SU-DHL-6 (cell line): ENCODE results near the gene MIPEP.
"Not testable (repeated sequence)": the region's sequence is repeated elsewhere in the genome, so short reads cannot be mapped to it uniquely, and the experiment has no call there.

Experiments
- H2AFZ ChIP-seq: fragments of 200-600 bp; sonication (generic); 2 replicates; pipeline ENCODE4 v1.6.1; 2014; ENCODE audit warnings: low read depth, mild to moderate bottlenecking, moderate library complexity, mixed read lengths, antibody characterized with exemption, low read length; ENCODE audit not compliant: severe bottlenecking
- H3F3A ChIP-seq: fragments of 200-600 bp; shearing (Covaris generic); 2 replicates; pipeline ENCODE4 v1.6.0; 2016; ENCODE audit warnings: antibody characterized with exemption, mild to moderate bottlenecking; ENCODE audit not compliant: insufficient read depth
- H3K27ac ChIP-seq: fragments of 200-600 bp; sonication (generic); 2 replicates; pipeline ENCODE4 v1.5.1; 2016; ENCODE audit warnings: low read depth, mild to moderate bottlenecking, low read length, moderate library complexity, mixed read lengths
- H3K27me3 ChIP-seq: fragments of 200-600 bp; sonication (generic), shearing (Covaris generic); 2 replicates; pipeline ENCODE4 v1.6.0; 2014; ENCODE audit warnings: mild to moderate bottlenecking, low read length
- H3K36me3 ChIP-seq: fragments of 200-600 bp; sonication (generic); 2 replicates; pipeline ENCODE4 v1.6.1; 2014; ENCODE audit warnings: mild to moderate bottlenecking, low read length, mixed read lengths
- H3K4me2 ChIP-seq: fragments of 300-600, 200-600 bp; shearing (Covaris generic), sonication (generic); 2 replicates; pipeline ENCODE4 v1.6.0; 2014; ENCODE audit warnings: low read length, low read depth, mild to moderate bottlenecking; ENCODE audit not compliant: poor library complexity, severe bottlenecking
- H3K4me3 ChIP-seq: fragments of 200-600 bp; sonication (generic); 2 replicates; pipeline ENCODE4 v1.5.1; 2014; ENCODE audit warnings: antibody characterized with exemption, low read length, mild to moderate bottlenecking, mixed read lengths; ENCODE audit not compliant: insufficient read depth, poor library complexity, severe bottlenecking
- H3K79me2 ChIP-seq: fragments of 200-600 bp; sonication (generic); 2 replicates; pipeline ENCODE4 v1.6.1; 2014; ENCODE audit warnings: mild to moderate bottlenecking, low read length, moderate library complexity; ENCODE audit not compliant: insufficient read depth
- H3K9ac ChIP-seq: fragments of 200-600 bp; sonication (generic); 2 replicates; pipeline ENCODE4 v1.7.0; 2014; ENCODE audit warnings: mild to moderate bottlenecking, low read length
- H3K9me2 ChIP-seq: fragments of 200-600 bp; sonication (generic); replicated peaks from 2 replicates; pipeline ENCODE4 v1.6.1; 2014; ENCODE audit warnings: low read length; ENCODE audit not compliant: insufficient read depth
- H3K9me3 ChIP-seq: fragments of 200-600 bp; sonication (generic); 2 replicates; pipeline ENCODE4 v1.6.1; 2014; ENCODE audit warnings: low read length, mixed read lengths; ENCODE audit not compliant: insufficient read depth
- H4K20me1 ChIP-seq: fragments of 200-600 bp; sonication (generic); 2 replicates; pipeline ENCODE4 v1.6.1; 2014; ENCODE audit warnings: low read depth, mild to moderate bottlenecking, antibody characterized with exemption, low read length, moderate library complexity, mixed read lengths
- EZH2phosphoT487 ChIP-seq: fragments of 200-600 bp; sonication (generic), shearing (Covaris generic); conservative IDR thresholded peaks from 2 replicates; pipeline ENCODE4 v1.6.1; 2018; ENCODE audit warnings: mild to moderate bottlenecking, antibody characterized with exemption, low read length, moderate library complexity, mixed read lengths
- TF ChIP-seq, protein P1 (sequence below): fragments of 200-600 bp; sonication (generic); IDR thresholded peaks from one replicate; pipeline ENCODE4 v1.5.1; 2017; ENCODE audit warnings: antibody characterized with exemption, mild to moderate bottlenecking, low read length, moderate library complexity; ENCODE audit not compliant: insufficient read depth, poor library complexity, severe bottlenecking

MIPEP gene

DNA sequence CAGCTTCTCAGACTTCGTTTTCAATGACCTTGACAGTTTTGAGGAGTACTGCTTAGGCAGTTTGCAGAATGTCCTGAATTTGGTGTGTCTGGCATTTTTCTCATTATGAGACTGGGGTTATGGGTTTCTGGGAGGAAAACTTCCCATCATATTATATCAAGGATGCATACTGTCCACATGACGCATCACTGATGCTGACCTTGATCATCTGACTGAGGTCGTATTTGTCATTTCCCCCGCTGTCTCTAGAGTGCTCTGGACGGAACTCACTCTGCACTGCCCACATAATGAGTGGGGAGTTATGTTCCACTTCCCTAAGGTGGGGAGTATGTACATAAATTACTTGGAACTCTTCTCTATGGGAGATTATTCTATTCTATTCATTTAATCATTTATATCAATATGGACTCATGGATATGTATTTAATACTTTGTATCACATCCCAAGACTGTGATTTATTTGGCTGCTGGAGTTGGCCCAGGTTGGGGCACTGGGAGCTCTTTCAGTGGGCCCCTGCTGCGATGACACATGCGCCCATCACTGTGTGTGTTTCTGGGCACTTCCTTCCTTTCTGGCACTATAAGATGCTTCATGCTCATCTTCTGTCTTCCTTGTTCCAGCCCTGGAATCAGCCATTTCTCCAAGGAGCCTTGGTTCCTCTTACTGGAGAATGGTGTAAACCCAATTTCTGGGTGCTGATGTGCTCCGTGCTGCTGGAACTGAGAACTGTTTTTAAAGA is 138.6 kb downstream of the MIPEP start:
- H3K27ac ChIP-seq, result no peak overlapping the region
- no peak overlapping the region for H2AFZ ChIP-seq
- no peak overlapping the region for H3K9ac ChIP-seq
- no peaks in the 10 kb centered on the region for H4K20me1 ChIP-seq
- H3K9me3 ChIP-seq, result no peaks in the 10 kb centered on the region
- H3K79me2 ChIP-seq, result no peaks in the 10 kb centered on the region
- no peak overlapping the region for H3K4me3 ChIP-seq
- TF ChIP-seq, protein P1, sequence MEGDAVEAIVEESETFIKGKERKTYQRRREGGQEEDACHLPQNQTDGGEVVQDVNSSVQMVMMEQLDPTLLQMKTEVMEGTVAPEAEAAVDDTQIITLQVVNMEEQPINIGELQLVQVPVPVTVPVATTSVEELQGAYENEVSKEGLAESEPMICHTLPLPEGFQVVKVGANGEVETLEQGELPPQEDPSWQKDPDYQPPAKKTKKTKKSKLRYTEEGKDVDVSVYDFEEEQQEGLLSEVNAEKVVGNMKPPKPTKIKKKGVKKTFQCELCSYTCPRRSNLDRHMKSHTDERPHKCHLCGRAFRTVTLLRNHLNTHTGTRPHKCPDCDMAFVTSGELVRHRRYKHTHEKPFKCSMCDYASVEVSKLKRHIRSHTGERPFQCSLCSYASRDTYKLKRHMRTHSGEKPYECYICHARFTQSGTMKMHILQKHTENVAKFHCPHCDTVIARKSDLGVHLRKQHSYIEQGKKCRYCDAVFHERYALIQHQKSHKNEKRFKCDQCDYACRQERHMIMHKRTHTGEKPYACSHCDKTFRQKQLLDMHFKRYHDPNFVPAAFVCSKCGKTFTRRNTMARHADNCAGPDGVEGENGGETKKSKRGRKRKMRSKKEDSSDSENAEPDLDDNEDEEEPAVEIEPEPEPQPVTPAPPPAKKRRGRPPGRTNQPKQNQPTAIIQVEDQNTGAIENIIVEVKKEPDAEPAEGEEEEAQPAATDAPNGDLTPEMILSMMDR, result no peak
- TF ChIP-seq EZH2phosphoT487, result no peak
- H3K4me2 ChIP-seq, result no peak overlapping the region
- no peaks in the 10 kb centered on the region for H3F3A ChIP-seq
- H3K9me2 ChIP-seq, result no peaks in the 10 kb centered on the region
- no peaks in the 10 kb centered on the region for H3K36me3 ChIP-seq
- H3K27me3 ChIP-seq, result no peaks in the 10 kb centered on the region

DNA sequence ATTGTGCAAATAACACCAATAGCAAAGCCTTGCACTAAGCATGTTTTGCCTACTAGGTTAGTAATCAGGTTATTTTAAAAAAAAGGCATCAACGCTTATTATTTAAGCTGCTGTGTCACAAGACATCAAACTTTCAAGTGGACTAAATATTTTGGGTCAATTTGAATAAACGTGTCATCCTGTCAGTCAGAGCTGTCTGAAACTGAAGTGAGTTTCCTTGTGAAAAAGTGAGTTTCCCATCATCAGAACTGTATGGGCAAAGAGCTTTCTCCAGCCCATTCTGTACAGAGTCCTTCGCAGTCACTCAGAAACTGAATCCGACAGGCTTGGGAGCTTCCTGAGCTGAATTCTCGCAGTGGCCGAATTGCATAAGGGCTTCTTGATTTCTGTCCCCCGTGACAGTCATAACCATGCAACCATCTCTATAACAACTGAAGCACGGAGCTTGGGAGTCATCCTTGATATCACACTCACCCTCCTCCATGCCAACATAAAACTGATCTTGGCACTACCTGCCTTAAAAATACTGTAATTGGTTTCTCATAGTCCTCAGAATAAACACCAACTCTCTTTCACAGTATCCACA is 139.8 kb downstream of the MIPEP start:
- Histone ChIP-seq H3K79me2 (no peaks in the 10 kb centered on the region), H3K27ac (no peak overlapping the region), H3K36me3 (no peaks in the 10 kb centered on the region), H3K4me3 (no peak overlapping the region), H3F3A (no peaks in the 10 kb centered on the region), H3K9me3 (no peaks in the 10 kb centered on the region), H3K9ac (no peak overlapping the region), H3K9me2 (no peaks in the 10 kb centered on the region), H2AFZ (no peak overlapping the region), H3K4me2 (no peak overlapping the region), H4K20me1 (no peaks in the 10 kb centered on the region), H3K27me3 (no peaks in the 10 kb centered on the region)
- TF ChIP-seq, protein P1, result no peak
- no peak for TF ChIP-seq EZH2phosphoT487

DNA sequence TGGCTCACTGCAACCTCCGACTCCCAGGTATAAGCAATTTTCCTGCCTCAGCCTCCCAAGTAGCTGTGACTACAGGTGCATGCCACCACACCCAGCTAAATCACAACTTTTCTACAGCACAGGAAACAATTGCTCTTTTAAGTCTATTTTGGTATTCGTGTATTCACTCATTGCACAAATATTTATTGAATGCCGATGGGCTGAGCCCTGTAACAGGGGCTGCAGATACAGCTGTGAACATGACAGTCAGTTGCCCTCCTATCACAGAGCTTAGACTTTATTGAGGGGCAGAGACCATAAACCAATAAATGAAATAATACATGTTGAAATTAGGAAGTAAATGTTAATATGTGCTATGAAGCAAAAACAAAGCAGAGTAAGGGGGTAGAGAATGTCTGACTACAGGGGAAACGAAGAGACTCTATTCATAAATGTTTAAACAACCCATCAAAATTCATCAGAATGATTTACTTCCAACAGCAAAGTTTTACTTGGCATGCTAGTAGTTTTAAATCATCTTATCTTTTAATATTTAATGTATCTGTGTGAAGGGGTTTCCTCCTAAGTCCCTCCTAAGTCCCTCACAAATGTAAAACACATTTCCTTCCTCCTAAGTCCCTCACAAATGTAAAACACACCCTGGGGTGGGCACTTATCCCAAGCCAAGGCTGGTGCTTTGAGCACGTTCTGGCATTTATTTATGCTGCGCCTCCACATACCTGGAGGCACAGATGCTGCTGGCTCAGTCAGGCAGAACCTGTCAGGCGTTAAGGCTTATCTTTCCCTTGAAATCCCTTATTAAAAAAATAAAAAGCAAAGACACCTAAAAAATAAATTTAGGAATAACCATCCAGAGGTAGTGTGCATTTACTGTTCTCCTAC is 140.8 kb downstream of the MIPEP start:
- Histone ChIP-seq H3K79me2 (no peaks in the 10 kb centered on the region), H2AFZ (no peak overlapping the region), H3K4me2 (no peak overlapping the region), H3K9me2 (no peaks in the 10 kb centered on the region), H3K27ac (no peak overlapping the region), H3K9me3 (no peaks in the 10 kb centered on the region), H4K20me1 (no peaks in the 10 kb centered on the region), H3F3A (no peaks in the 10 kb centered on the region), H3K36me3 (no peaks in the 10 kb centered on the region), H3K4me3 (no peak overlapping the region), H3K9ac (no peak overlapping the region), H3K27me3 (no peaks in the 10 kb centered on the region)
- TF ChIP-seq EZH2phosphoT487, result no peak
- TF ChIP-seq, protein P1, result no peak

DNA sequence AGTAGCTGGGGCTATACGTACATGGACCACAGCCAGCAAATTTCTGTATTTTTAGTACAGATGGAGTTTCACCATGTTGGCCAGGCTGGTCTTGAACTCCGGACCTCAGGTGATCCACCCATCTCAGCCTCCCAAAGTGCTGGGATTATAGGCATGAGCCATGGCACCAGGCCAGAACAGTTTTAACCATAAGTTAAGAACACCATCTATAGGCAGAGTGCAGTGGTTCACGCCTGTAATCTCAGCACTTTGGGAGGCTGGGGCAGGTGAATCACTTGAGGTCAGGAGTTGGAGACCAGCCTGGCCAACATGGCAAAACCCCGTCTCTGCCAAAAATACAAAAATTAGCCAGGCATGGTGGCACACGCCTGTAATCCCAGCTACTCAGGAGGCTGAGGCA is 143.1 kb downstream of the MIPEP start:
- not testable (repeated sequence) for H3K4me3 ChIP-seq, H3K27ac ChIP-seq, H4K20me1 ChIP-seq, H3K9ac ChIP-seq, H3K36me3 ChIP-seq, H3K27me3 ChIP-seq, H2AFZ ChIP-seq, H3K9me2 ChIP-seq, H3K4me2 ChIP-seq, H3K79me2 ChIP-seq, H3K9me3 ChIP-seq, H3F3A ChIP-seq
